ENCODE measurements around the gene VSIG4.

GRCh38 chrX:65987811-65988210 lies 52.1 kb downstream of the VSIG4 start:
- TF ChIP-seq TEAD4 (IDR thresholded peaks at IDR 0.05; ENCODE audit: low read depth, low read length), result no peak
- no peak for TF ChIP-seq KDM1A (IDR thresholded peaks at IDR 0.05; ENCODE audit: borderline replicate concordance, low read length)
- TF ChIP-seq, protein P1, sequence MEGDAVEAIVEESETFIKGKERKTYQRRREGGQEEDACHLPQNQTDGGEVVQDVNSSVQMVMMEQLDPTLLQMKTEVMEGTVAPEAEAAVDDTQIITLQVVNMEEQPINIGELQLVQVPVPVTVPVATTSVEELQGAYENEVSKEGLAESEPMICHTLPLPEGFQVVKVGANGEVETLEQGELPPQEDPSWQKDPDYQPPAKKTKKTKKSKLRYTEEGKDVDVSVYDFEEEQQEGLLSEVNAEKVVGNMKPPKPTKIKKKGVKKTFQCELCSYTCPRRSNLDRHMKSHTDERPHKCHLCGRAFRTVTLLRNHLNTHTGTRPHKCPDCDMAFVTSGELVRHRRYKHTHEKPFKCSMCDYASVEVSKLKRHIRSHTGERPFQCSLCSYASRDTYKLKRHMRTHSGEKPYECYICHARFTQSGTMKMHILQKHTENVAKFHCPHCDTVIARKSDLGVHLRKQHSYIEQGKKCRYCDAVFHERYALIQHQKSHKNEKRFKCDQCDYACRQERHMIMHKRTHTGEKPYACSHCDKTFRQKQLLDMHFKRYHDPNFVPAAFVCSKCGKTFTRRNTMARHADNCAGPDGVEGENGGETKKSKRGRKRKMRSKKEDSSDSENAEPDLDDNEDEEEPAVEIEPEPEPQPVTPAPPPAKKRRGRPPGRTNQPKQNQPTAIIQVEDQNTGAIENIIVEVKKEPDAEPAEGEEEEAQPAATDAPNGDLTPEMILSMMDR (IDR thresholded peaks at IDR 0.05; ENCODE audit: control extremely low read depth in 1 of 3, insufficient read depth in 1 of 3, low read depth in 1 of 3, low read length in 3 of 3), result no peak
- TF ChIP-seq HDAC2 (IDR thresholded peaks at IDR 0.05; ENCODE audit: borderline replicate concordance in 1 of 2, low read depth in 2 of 2, low read length in 2 of 2), result no peak
- TF ChIP-seq POLR2A (IDR thresholded peaks at IDR 0.05; ENCODE audit: control extremely low read depth in 1 of 2, low read depth in 2 of 2, low read length in 2 of 2), result no peak
- no peak for TF ChIP-seq SUZ12 (IDR thresholded peaks at IDR 0.05; ENCODE audit: low read length)
- TF ChIP-seq RFX5 (IDR thresholded peaks at IDR 0.05; ENCODE audit: borderline replicate concordance, low read depth, low read length), result no peak
- TF ChIP-seq ZNF274 (IDR thresholded peaks at IDR 0.05; ENCODE audit: borderline replicate concordance, extremely low read depth, low read length), result no peak

Measured in H1 (cell line).